NK-92 treated with Interleukin-12 subunit alpha and Interleukin-12 subunit beta, amount 100 ng/mL, for 24 hours (cell line): ENCODE measurements around the gene CHST9.
"Not testable (repeated sequence)": the region's sequence is repeated elsewhere in the genome, so short reads cannot be mapped to it uniquely, and the experiment has no call there.

Source experiments
- DNase-seq: peaks from one replicate; lab custom pipeline; 2025; lab: John Stamatoyannopoulos, UW

CHST9 gene, protein sequence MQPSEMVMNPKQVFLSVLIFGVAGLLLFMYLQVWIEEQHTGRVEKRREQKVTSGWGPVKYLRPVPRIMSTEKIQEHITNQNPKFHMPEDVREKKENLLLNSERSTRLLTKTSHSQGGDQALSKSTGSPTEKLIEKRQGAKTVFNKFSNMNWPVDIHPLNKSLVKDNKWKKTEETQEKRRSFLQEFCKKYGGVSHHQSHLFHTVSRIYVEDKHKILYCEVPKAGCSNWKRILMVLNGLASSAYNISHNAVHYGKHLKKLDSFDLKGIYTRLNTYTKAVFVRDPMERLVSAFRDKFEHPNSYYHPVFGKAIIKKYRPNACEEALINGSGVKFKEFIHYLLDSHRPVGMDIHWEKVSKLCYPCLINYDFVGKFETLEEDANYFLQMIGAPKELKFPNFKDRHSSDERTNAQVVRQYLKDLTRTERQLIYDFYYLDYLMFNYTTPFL

DNA sequence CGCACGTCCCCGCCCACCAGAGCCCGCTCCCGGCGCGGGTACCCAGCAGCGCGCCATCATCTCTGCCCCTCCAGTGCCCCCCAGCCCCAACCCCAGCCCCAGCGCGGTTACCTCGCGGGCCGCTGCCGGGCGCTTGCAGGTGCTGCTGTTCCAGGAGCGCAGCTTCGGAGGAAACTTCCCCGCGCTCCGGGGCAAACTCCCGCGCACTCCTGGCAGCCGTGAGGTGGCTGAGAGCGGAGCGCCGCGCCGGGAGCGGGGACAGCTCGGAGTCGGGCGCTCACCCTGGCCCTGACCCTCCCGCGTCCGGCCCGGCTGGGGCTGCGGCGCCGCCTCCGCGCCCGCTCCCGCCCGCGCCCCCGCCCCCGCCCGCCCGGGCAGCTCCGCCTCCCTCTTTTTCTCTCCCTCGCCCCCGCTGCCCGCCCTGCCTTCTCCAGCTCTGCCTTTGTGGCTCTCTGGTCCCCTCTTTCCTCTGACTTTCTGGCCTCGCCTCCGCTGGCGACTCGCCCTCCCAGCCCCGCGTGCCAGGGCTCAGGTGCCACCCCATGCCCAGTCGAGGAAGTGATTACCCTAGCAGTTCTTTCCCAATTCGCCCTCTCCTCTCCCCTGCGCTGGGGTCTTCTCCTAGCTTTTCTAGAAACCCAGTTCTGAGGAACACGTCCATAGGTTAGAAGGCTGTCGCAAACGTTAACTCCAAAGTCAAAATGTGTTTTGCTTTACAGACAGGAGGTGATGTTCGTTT is at the start of gene CHST9:
CHST9 (minus strand) TSS at position 284 of the 739 bp plus-strand sequence. CDS start 42,499 bp downstream, outside the sequence.
- DNase-seq: no peak

DNA sequence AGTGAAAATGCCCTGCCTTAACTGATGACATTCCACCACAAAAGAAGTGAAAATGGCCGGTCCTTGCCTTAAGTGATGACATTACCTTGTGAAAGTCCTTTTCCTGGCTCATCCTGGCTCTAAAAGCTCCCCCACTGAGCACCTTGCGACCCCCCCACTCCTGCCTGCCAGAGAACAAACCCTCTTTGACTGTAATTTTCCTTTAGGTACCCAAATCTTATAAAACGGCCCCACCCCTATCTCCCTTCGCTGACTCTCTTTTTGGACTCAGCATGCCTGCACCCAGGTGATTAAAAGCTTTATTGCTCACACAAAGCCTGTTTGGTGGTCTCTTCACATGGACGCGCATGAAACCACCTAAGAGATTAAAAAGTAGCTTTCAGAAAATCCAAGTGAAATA is 47.2 kb upstream of the CHST9 start:
- not testable (repeated sequence) for DNase-seq

DNA sequence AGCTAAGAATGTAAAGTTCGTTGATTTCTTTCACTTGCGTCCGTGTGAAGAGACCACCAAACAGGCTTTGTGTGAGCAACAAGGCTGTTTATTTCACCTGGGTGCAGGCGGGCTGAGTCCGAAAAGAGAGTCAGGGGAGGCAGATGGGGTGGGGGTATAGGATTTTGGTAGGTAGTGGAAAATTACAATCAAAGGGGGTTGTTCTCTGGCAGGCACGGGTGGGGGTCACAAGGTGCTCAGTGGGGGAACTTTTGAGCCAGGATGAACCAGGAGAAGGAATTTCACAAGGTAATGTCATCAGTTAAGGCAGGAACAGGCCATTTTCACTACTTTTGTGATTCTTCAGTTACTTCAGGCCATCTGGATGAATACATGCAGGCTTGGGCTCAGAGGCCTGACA is 46.6 kb upstream of the CHST9 start:
- DNase-seq: not testable (repeated sequence)

DNA sequence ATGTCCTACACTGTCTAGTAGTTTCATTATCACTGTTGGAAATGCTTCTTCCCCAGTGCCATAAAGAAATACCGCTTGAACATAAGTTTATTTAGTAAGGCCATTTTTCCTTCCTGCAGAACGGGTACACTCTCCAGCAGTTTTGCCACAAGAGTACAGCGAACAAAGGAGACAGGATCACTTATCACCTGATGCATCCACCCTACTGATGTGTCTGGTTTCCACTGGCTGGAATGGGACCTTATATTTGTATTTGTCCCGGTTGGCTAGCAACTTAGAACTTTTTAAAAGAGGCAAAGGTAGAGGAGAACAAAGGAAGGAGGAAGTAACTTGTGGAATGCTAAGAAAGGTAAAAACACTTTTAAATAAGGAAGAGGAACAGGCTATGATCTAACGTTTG is 46.1 kb upstream of the CHST9 start:
- DNase-seq: not testable (repeated sequence)

DNA sequence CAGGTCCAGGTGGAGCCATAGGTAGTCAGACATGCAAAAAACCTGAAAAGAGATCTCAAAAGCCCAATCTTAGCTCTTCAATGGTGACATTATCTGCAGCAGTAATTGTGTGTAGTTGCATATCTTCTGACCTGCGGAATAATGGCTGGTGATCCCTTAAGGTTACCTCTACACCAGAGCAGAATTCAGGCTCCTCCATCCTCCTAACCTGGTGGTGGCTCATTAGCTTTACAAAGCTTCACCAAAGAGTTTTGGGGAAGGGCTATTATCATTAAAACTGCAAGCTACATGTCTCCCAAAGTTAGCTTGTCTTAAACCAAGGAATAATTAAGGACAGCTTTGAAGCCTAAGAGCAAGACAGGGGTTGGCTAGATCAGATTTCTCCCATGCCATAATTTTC is 42.6 kb upstream of the CHST9 start:
- DNase-seq: no peak

DNA sequence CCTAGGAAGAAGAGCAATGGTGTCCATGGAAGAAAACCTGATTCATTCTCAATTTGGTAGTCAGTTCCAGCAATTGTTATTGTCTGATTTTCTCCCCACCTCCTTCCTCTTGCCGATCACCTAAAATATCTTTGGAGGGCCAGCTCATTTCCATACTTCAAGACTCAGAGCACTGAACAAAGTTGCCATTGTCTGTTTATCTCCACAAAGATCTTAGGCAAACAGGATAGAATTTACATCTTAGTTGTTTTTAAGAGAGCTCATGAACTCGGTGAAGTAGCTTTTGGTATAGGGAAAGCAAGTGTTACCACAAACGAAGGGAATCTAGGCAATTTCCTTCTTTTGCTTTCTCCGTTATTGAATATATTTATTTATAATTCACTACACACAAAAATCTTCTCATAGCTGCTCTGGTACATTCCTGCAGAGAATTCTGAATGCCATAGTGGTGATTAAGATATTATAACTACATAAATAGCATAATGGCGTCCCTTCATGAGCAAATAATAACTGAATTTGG is 41.5 kb upstream of the CHST9 start:
- DNase-seq: no peak

DNA sequence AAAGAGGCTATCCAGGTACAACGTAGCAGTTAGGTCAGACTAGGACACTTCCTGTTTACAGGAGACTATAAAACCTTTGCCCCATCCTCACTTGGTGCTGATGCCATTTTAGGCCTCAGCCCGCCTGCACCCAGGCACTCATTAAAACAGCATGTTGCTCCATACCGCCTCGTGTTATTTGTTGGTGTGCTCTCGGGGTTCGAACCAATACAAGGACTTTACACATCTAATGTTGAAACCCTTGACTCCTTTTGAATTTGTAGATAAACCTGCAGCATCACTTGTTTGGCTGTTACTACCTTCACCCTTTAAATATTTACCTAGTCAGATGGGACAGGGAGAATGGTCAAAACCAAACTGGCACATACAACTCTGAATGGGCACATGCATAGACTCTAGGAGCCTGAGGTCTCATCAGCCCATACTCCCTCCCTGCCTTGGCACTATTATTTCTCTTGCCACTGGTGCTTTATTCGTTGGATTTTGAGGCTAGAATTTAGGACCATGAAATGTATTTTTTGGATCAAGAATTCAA is 40.9 kb upstream of the CHST9 start:
- no peak for DNase-seq

DNA sequence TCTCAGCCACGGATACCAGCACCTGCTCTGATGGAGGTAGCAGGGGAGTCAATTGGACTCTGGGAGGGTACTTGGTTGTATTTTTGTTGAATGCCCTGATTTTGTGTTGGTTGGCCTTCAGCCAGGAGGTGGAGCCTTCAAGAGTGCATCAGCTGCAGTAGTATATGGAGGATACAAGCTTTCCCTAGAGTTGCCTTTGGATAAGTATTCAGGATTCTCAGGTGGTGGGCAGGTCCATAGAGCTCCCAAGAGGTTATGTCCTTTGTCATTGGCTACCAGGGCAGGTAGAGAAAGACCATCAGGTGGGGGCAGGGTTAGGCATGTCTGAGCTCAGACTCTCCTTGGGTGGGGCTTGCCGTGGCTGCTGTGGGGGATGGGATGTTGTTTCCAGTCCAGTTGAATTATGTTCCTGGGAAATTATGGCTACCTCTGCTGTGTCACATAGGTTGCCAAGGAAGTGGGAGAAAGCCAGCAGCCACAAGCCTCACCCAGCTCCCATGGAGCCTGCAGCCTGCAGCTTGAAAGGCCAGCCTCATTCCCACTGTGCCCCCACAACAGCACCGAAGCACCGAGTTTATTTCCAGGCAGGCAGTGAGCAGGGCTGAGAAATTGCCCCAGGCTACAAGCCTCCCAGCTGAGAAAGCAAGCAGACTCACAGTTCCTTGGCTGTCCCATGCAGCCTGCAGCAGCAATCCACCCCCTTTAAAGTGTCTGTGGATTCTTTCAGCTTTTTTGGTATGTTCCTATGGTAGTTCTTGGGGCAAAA is 38.6 kb upstream of the CHST9 start:
- DNase-seq: no peak

DNA sequence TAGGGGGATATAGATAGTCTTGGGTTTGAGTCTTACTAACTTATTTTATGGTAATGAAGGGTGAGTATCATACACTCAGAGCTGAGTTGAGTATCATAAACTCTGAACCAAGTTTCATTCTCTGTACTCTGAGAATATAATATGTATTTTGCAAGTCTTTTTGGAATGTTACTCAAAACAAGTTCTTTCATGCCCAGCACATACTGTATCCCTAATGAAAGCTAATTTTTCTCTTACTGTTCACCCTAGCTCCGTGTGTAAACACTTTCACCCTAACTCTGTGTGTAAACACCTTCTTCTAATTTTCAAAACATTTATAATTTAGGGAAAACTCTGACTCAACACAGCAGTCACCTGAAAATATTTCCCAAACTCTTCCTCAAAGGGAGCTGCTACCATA is 29.7 kb upstream of the CHST9 start:
- DNase-seq: no peak

DNA sequence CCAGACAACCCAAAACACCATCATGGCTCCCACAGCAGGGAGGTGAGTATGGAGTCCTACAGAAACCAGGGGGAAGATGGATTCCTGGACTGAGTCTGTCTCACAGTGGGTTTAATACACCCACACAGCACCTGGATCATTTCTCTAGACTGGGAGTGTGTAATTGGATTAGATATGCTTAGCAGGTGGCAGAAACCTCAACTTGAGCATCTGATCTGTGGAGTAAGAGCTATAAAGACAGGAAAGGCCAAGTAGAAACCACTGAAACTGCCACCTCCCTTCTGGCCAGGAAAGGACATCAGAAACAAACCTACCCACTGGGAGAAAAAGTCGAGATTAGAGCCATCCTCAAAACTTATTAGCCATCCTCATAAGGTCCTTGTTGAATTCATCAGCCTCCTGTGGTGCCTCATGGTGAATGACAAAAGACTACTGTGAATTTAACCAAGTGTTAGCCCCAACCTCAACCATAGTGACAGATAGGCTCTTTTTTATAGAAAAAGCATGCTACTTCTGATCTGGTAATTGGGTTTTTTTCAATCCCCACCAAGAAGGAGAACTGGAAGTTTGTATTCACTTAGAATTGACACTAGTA is 28.1 kb upstream of the CHST9 start:
- no peak for DNase-seq

DNA sequence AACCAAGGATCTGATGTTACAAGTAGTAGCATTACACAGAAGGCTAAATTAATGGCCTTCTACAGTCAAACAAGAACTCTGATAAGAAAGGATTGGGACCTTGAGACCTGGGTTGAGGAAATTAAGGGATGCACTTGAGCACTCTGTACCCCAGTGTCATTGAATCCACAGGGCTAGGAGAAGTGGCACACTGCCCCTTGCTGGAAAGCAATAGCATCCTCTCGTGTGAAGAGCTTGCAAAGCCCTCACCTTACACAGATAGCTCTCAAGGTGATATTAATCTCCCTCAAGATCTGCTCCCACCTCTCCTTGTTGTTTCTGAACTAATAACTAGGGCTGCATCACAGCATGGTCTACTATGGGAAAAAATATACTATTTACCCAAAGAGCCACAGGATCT is 26.5 kb upstream of the CHST9 start:
- no peak for DNase-seq

DNA sequence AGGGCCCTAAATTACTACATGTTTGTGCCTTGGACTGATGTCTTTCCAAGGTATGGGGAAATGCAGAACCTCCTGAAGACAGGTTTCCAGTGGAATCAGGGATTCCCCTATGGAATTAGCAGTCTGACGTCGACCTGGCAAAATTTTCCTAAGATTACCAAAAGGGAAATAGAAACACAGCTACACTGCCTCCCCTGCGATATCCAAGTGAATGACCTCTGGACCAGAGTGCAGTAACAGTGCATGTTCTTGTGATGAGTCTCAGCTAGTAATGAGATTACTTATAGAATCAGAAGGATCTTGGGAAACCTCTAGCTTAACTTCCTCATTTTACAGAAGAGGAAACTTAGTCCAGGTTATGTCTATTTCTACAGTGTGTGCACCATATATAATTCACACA is 21.3 kb upstream of the CHST9 start:
- DNase-seq: no peak

DNA sequence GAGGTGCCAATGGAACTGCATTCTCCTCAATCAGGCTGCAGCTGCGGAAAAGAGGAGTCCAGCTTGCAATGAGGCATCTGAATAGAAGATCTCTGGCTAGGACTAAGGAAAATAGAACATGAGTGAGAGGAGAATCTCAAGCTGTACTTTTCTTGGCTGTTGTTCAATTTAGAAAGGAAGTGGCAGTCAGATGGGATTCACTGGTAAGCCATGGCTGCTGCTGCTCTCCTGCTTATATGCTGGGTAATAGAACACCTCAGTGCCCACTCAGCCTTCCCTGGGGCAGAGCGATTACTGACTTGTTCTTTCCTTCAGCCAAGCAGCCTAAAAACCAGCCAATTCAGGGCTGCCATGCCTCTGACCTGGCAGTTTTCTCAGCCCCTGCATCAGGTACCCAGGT is 17.6 kb upstream of the CHST9 start:
- no peak for DNase-seq

DNA sequence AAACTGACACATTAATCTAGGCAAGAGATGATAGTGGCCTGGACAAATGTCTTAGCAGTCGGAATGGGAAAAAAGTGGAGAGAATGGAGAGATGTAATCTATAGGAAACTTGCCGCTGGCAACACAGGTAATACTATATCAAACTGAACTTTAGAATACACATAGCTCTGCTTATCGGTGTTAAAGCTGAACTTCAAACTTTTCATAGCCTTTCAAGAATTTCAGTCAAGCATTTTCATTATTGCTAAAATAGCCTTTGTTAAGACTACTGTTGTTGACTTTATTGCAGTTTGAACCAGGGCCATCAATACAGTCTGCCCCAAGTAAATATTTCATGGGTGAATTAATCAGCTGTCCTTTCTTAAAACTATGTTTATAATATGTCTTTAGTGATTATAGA is 12.9 kb upstream of the CHST9 start:
- DNase-seq: no peak

DNA sequence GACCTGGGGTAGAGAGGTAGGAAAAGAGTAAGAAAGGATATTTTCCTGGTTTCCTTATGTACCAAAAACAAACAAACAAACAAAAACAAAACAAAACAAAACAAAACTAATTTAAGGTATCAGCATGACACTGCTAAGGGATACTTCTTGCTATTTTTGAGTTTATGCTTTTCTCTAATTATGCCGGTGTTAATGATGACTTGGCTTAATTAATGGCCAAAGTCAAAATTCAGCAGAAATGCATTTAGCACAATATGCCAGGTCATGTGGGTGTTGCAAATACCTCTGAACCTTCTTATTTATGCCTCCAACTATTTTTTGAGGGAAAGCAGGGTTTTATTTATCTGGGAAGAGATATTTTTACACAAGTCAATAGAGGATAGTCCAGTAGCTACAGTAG is 3.2 kb upstream of the CHST9 start:
- no peak for DNase-seq

DNA sequence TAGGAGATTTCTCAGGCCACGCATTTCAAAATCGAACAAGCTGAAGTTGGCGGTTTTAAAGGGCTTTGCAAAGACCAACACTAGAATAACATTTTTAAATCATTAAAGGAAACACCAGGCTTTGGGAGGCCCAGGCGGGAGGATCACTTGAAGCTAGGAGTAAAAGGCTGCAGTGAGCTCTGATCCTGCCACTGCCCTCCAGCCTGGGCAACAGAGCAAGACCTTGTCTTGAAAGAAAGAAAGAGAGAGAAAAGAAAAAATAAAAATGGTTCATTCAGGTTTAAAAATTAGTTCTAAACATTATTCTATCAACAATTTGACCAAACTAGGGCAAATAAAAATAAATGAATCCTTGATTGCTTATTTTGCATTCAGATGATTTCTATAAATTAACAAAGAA is 789 bp upstream of the CHST9 start:
- DNase-seq: no peak

DNA sequence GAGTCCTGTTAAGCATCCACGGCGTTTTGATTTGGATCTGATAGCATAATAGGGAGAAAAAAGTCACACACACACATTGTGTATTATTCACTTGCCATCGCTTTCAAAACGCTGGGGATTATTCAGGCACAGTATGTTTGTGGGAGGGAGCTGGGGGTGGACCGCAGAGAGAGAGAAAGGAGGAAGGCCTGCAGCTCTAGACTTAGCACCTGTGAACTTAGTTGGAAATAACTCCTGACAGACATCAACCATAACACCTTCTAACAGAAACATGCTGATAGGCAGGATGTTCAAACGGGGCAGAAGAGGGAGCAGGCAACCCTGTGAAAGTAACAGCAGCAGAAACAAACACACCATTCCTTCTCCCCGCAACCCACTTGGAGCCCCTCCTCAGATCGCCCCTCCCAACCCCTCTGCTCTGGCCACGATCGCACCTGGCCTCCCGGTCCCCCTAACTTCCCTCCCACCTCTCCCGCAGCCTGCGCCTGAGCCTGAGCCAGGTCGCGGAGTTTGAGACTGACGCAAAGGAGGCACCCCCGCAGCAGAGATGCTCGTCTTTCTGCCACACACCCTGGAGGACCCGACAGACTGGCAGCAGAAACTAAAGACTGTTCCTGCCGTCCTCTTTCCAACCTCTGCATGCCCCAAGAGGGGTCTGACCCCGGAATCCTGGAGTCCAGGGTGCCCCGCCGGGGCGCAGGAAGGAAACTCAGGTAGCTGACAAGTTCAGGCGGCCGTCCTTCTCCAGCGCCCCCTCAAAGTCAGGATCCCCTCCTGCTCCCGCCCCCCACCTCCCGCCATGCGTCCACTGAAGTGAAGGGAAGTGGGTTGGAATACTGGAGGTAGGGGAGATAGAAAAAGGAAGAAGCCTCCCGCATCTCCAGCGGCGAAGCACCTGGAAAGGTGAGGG is 738 bp downstream of the CHST9 start:
- no peak for DNase-seq

DNA sequence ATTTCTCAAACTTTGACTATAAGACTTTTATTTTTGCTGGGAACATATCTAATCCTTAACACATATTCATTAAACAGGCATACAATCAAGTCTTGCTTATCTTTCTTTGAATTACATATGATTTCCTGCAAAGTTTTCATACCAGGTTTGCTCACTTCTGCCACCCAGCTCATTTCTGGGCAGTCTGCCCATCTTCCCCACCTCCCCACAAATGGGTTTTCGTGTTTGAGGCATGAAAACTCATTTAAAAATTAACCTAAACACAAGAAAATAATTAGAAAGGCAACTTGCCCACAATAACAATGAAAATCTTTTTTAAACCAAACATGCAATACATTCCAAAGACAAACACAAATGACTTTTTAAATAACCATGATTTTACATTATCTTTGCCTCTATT is 3.4 kb downstream of the CHST9 start:
- no peak for DNase-seq

DNA sequence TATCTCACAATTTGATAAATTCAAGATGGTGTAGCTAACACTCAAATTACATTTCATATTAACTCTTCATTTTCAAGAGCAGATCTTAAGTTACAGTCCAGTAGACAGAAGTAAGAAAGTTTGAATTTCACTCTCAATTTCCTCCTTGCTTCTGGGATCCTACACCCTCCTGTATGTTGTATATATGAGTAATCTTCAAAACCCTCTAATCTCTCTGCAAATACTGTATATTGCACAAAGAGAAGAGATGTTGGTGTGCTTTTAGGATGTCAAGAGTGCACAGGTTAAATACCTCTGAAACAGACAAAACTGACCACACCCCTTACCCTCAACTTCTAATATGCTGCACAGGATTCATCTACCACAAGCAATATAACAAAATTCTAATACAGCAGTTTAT is 6.7 kb downstream of the CHST9 start:
- no peak for DNase-seq

DNA sequence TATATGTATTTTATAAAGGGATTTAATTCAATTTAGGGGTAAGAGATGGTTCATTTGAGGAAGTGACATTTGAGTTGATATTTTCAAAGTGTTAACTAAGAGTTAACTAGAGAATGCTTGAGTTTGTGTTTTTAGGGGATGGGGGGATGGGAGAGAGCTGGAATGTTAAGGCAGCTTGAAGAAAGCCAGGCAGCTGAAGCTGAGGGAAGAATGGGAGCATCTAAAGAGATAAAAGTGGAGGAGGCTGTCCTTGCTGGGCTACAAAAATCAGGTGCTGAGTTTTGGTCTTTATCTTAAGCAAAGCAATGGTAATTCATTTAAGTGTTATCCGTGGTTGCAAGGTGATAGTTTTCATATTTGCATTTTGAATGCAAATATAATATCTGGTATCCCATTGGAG is 9.2 kb downstream of the CHST9 start:
- DNase-seq: no peak

DNA sequence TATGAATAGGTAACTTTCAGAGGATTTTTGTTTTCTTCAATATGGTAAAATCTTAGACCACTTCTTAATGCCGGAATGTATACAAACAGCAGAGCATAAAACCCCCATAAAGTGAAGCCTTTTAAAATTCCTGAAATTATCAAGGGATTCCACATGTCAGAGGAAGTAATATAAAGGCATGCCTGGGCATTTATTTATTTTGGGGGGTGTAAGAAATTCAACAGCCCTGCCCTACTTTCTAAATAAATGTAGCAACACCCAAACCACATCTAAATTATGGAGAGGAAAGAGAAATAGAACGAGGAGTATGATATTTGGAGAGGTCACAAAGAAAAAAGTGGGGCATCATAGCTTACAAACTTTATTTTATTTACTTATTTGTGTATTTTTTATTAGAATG is 9.9 kb downstream of the CHST9 start:
- DNase-seq: no peak
